Natural killer cell (primary cell): Measurements from ENCODE around the gene PTPN9. TPM values are rescaled to one million over a fixed set of nuclear protein-coding genes. Genes with fewer than 3 reads are reported as not detected.

ENCODE experiments used
- ATAC-seq, 3 donors: fragments of 150-1000 bp in 2 of 3; fragments of 200-7000 bp in 1 of 3; cut with Tn5 transposase; 1 replicate in 1 of 3; 2 replicates in 2 of 3; pipeline ENCODE4 v1.10.0; 2021; ENCODE audit warnings: mild to moderate bottlenecking in 2 of 3, moderate library complexity in 2 of 3
- DNase-seq, 2 donors: peaks; one replicate each; pipeline versions ENCODE4 v3.0.0 to v3.0.0-alpha.2; 2013 to 2021; ENCODE audit warnings: mixed read lengths in 1 of 2
- H3K27ac ChIP-seq: one replicate; pipeline ENCODE4 v1.5.1; 2013; ENCODE audit warnings: mild to moderate bottlenecking, low read length
- H3K27me3 ChIP-seq: one replicate; pipeline ENCODE4 v1.6.1; 2013; ENCODE audit warnings: low read length; ENCODE audit not compliant: control insufficient read depth, insufficient read depth
- H3K36me3 ChIP-seq: one replicate; pipeline ENCODE4 v1.6.1; 2013; ENCODE audit warnings: low read length; ENCODE audit not compliant: control insufficient read depth, insufficient read depth
- H3K4me1 ChIP-seq: one replicate; pipeline ENCODE4 v1.6.1; 2013; ENCODE audit warnings: low read length; ENCODE audit not compliant: control insufficient read depth, insufficient read depth
- H3K4me3 ChIP-seq: one replicate; pipeline ENCODE4 v1.5.1; 2013; ENCODE audit warnings: low read length
- H3K9me3 ChIP-seq: one replicate; pipeline ENCODE4 v1.6.1; 2013; ENCODE audit warnings: low read length; ENCODE audit not compliant: control insufficient read depth, insufficient read depth
- H3K27ac Mint-ChIP-seq, 2 donors: one replicate each; pipeline ENCODE4 v1.8.0; 2022; ENCODE audit warnings: mild to moderate bottlenecking in 2 of 2, mixed read lengths in 2 of 2, moderate library complexity in 1 of 2
- H3K27me3 Mint-ChIP-seq, 2 donors: one replicate each; pipeline ENCODE4 v1.8.0; 2022; ENCODE audit warnings: low read depth in 2 of 2, mixed read lengths in 2 of 2
- H3K36me3 Mint-ChIP-seq: one replicate; pipeline ENCODE4 v1.8.0; 2022; ENCODE audit warnings: mixed read lengths
- H3K4me1 Mint-ChIP-seq, 2 donors: one replicate each; pipeline ENCODE4 v1.8.0; 2022; ENCODE audit warnings: mixed read lengths in 2 of 2
- H3K4me3 Mint-ChIP-seq: one replicate; pipeline ENCODE4 v1.8.0; 2022; ENCODE audit warnings: mild to moderate bottlenecking, moderate library complexity, mixed read lengths
- H3K9me3 Mint-ChIP-seq, 2 donors: one replicate each; pipeline ENCODE4 v1.8.0; 2022; ENCODE audit warnings: mixed read lengths in 2 of 2
- CTCF ChIP-seq: fragments of 200-600 bp; IDR thresholded peaks from one replicate; pipeline ENCODE4 v1.8.0; 2022; ENCODE audit warnings: antibody characterized with exemption
- WGBS: methylation state at CpG from one replicate; pipeline ENCODE4 v1.1.7; 2013; ENCODE audit warnings: missing lambda C conversion rate; ENCODE audit not compliant: insufficient coverage; 5-methylcytosine and 5-hydroxymethylcytosine counted together
- intact Hi-C: fragments of 100-400 bp; cut with micrococcal nuclease; formaldehyde crosslinking; loops from one replicate; pipeline ENCODE4 v1.14.2; 2022
- total RNA-seq, 4 donors: library from RNA; stranded (reverse); fragments of 120-200 nt in 1 of 4; gene quantifications; one replicate each; pipeline versions ENCODE4 v1.2.3 to v1.2.4, GENCODE V29; 2013 to 2022

The PTPN9 gene
- total RNA-seq, 3 donors from 2014 or later (not counting 1 experiment from before 2014, with no cell fraction given): 28.3 to 33.0 (median 28.9) TPM

- no peak for ATAC-seq
- Histone ChIP-seq H3K27me3 (no peaks in the 10 kb centered on the region), H3K27ac (no peak overlapping the region), H3K36me3 (no peaks in the 10 kb centered on the region), H3K4me3 (no peak overlapping the region), H3K4me1 (peaks cover 26% of the 10 kb centered on the region), H3K9me3 (no peaks in the 10 kb centered on the region)
- intact Hi-C loops: loop anchor here (10.0 kb wide), 2 partner anchors 672 to 842 kb away; partner anchors contain the start of genes CLK3 and CSK
- Mint-ChIP-seq H3K36me3 (no peaks in the 10 kb centered on the region), H3K27ac (peak overlapping the region; percentile 98 to 99), H3K9me3 (no peaks in the 10 kb centered on the region), H3K4me1 (peaks cover 29 to 32% of the 10 kb centered on the region in 2 donors), H3K27me3 (no peaks in the 10 kb centered on the region), H3K4me3 (peak overlapping the region; percentile 92)
- DNase-seq: no peak
- 79% methylated on average over 6 of the region's 6 CpGs for WGBS
- TF ChIP-seq CTCF: no peak
These were observed 122.4 kb downstream of the PTPN9 start for GRCh38 chr15:75456710-75457109.

- H3K27me3 Mint-ChIP-seq: no peaks in the 10 kb centered on the region
- H3K9me3 ChIP-seq: no peaks in the 10 kb centered on the region
- H3K4me1 ChIP-seq: peaks cover 26% of the 10 kb centered on the region
- no peaks in the 10 kb centered on the region for H3K27me3 ChIP-seq
- peak overlapping the region; percentile 98 to 99 for H3K27ac Mint-ChIP-seq
- no peaks in the 10 kb centered on the region for H3K36me3 Mint-ChIP-seq
- WGBS: 5% methylated on average over 18 of the region's 24 CpGs
- DNase-seq (peak in 1 of 2 donors; percentile 73), ATAC-seq (no peak)
- peaks cover 29 to 35% of the 10 kb centered on the region in 2 donors for H3K4me1 Mint-ChIP-seq
- H3K9me3 Mint-ChIP-seq: no peaks in the 10 kb centered on the region
- H3K4me3 ChIP-seq: peak overlapping the region; percentile 92
- H3K27ac ChIP-seq: peak overlapping the region; percentile 96
- TF ChIP-seq CTCF: no peak
- no peaks in the 10 kb centered on the region for H3K36me3 ChIP-seq
- intact Hi-C loops: loop anchor here (10.0 kb wide), 2 partner anchors 671 to 841 kb away; partner anchors contain the start of genes CLK3 and CSK
- H3K4me3 Mint-ChIP-seq: peak overlapping the region; percentile 92
These were observed 123.1 kb downstream of the PTPN9 start for GRCh38 chr15:75455982-75456531.

- H3K9me3 Mint-ChIP-seq: no peaks in the 10 kb centered on the region
- Histone ChIP-seq H3K36me3 (no peaks in the 10 kb centered on the region), H3K4me3 (peak overlapping the region; percentile 92), H3K27ac (peak overlapping the region; percentile 96), H3K9me3 (no peaks in the 10 kb centered on the region), H3K4me1 (peaks cover 27% of the 10 kb centered on the region), H3K27me3 (no peaks in the 10 kb centered on the region)
- DNase-seq: peak; percentile 86 to 93
- intact Hi-C loops: loop anchor here (10.0 kb wide), 2 partner anchors 671 to 841 kb away; partner anchors contain the start of genes CLK3 and CSK
- peak overlapping the region; percentile 98 to 99 for H3K27ac Mint-ChIP-seq
- WGBS: under 1% methylated on average over 48 of the region's 48 CpGs
- peak overlapping the region; percentile 92 for H3K4me3 Mint-ChIP-seq
- peaks cover 30 to 36% of the 10 kb centered on the region in 2 donors for H3K4me1 Mint-ChIP-seq
- no peaks in the 10 kb centered on the region for H3K36me3 Mint-ChIP-seq
- TF ChIP-seq CTCF: no peak
- ATAC-seq: peak in 2 of 3 donors; percentile 9 to 11
- no peaks in the 10 kb centered on the region for H3K27me3 Mint-ChIP-seq
These were observed 123.6 kb downstream of the PTPN9 start for GRCh38 chr15:75455424-75455981.
